HepG2 (cell line): Measurements from ENCODE around the gene SLC2A4. TPM values are rescaled to one million over a fixed set of nuclear protein-coding genes. Genes with fewer than 3 reads are reported as not detected.

Source experiments
- DNMT3B ChIP-seq: conservative IDR thresholded peaks from 2 replicates; pipeline ENCODE4 v1.6.1; 2016; ENCODE audit warnings: missing biosample characterization, control low read depth
- GPBP1L1 ChIP-seq: sonication (generic); formaldehyde crosslinking; IDR thresholded peaks from 2 replicates; pipeline ENCODE4 v1.5.0; 2020; ENCODE audit warnings: mild to moderate bottlenecking, missing genetic modification reagents
- MXD4 ChIP-seq: IDR thresholded peaks from 2 replicates; pipeline ENCODE4 v1.6.1; 2016; ENCODE audit warnings: mild to moderate bottlenecking, missing biosample characterization, missing genetic modification reagents
- NFIB ChIP-seq: sonication (generic); formaldehyde crosslinking; IDR thresholded peaks from 2 replicates; pipeline ENCODE4 v1.9.0; 2021; ENCODE audit warnings: missing genetic modification reagents, mild to moderate bottlenecking, borderline replicate concordance
- NR2F2 ChIP-seq: IDR thresholded peaks from 2 replicates; pipeline ENCODE4 v1.6.1; 2012; ENCODE audit warnings: low read depth, inconsistent platforms, borderline replicate concordance
- SIN3A ChIP-seq: IDR thresholded peaks from 2 replicates; pipeline ENCODE4 v1.6.1; 2011; ENCODE audit warnings: low read depth, mild to moderate bottlenecking, control low read depth, low read length, borderline replicate concordance
- SNRNP70 ChIP-seq: fragments of 200-400 bp; formaldehyde crosslinking; IDR thresholded peaks from 2 replicates; pipeline ENCODE4 v1.6.1; 2017; ENCODE audit warnings: mild to moderate bottlenecking, low read depth, low read length, moderate library complexity
- SP1 ChIP-seq, 2 experiments: fragments of 450-650 bp in 1 of 2; sonication (generic) in 1 of 2; formaldehyde crosslinking in 1 of 2; IDR thresholded peaks; 2 replicates each; pipeline versions ENCODE4 v1.4.0 to v1.6.1; 2016 to 2020; ENCODE audit warnings: missing genetic modification reagents in 1 of 2
- SRSF4 ChIP-seq: fragments of 200-400 bp; formaldehyde crosslinking; IDR thresholded peaks from one replicate; pipeline ENCODE4 v1.6.1; 2018; ENCODE audit warnings: mild to moderate bottlenecking, low read depth, low read length, moderate library complexity; ENCODE audit not compliant: poor library complexity, severe bottlenecking
- TAF15 ChIP-seq: fragments of 200-400 bp; formaldehyde crosslinking; IDR thresholded peaks from one replicate; pipeline ENCODE4 v1.6.1; 2018; ENCODE audit warnings: mild to moderate bottlenecking, low read depth, low read length; ENCODE audit not compliant: poor library complexity, severe bottlenecking
- ZNF136 ChIP-seq: sonication (generic); formaldehyde crosslinking; IDR thresholded peaks from 2 replicates; pipeline ENCODE4 v1.8.1; 2022; ENCODE audit warnings: low read depth, mild to moderate bottlenecking, moderate library complexity, missing genetic modification reagents
- ZNF17 ChIP-seq: sonication (generic); formaldehyde crosslinking; IDR thresholded peaks from 2 replicates; pipeline ENCODE4 v1.5.0; 2020; ENCODE audit warnings: mild to moderate bottlenecking, missing genetic modification reagents
- ZNF788 ChIP-seq: sonication (generic); formaldehyde crosslinking; IDR thresholded peaks from 2 replicates; pipeline ENCODE4 v1.5.0; 2020; ENCODE audit warnings: mild to moderate bottlenecking, missing genetic modification reagents, borderline replicate concordance
- ZNF839 ChIP-seq: sonication (generic); formaldehyde crosslinking; IDR thresholded peaks from 2 replicates; pipeline ENCODE4 v1.4.0; 2020; ENCODE audit warnings: missing genetic modification reagents, mild to moderate bottlenecking, borderline replicate concordance
- ZSCAN25 ChIP-seq: sonication (generic); formaldehyde crosslinking; IDR thresholded peaks from 2 replicates; pipeline ENCODE4 v1.8.0; 2022; ENCODE audit warnings: mild to moderate bottlenecking, missing genetic modification reagents
- polyA plus RNA-seq, 8 experiments: library from polyadenylated mRNA; depleted of rRNA in 3 of 8; stranded (reverse) in 7 of 8; unstranded in 1 of 8; fragments of >200 nt; fragmentation: Illumina TruSeq in 4 of 8; extraction: Trizol in 4 of 8; gene quantifications; 2 replicates each; pipeline versions ENCODE4 v1.2.1 to v1.2.3, GENCODE V29; 2011 to 2016; ENCODE audit warnings: low read depth in 4 of 8, missing spikeins in 1 of 8, mixed read lengths in 1 of 8; ENCODE audit not compliant: insufficient read depth in 1 of 8
- total RNA-seq, 5 experiments: library from RNA; depleted of rRNA; stranded (reverse); fragments of >200 nt; fragmentation: Illumina TruSeq; extraction: Trizol; gene quantifications; 2 replicates each; pipeline ENCODE4 v1.2.3, GENCODE V29; 2016; ENCODE audit warnings: low read depth in 1 of 5
- TF ChIP-seq, protein P1 (sequence below): sonication (generic); formaldehyde crosslinking; IDR thresholded peaks from 2 replicates; pipeline ENCODE4 v1.5.1; 2020; ENCODE audit warnings: mild to moderate bottlenecking, missing genetic modification reagents, borderline replicate concordance
- TF ChIP-seq, protein P2 (sequence below): sonication (generic); formaldehyde crosslinking; IDR thresholded peaks from 2 replicates; pipeline ENCODE4 v1.4.0; 2020; ENCODE audit warnings: mild to moderate bottlenecking, missing genetic modification reagents

The SLC2A4 gene
- total and polyA plus RNA-seq, 2 of the 13 experiments (the other 11 are each of a cell fraction or from before 2014, with no cell fraction given) = 4.9 to 5.8 TPM

DNA sequence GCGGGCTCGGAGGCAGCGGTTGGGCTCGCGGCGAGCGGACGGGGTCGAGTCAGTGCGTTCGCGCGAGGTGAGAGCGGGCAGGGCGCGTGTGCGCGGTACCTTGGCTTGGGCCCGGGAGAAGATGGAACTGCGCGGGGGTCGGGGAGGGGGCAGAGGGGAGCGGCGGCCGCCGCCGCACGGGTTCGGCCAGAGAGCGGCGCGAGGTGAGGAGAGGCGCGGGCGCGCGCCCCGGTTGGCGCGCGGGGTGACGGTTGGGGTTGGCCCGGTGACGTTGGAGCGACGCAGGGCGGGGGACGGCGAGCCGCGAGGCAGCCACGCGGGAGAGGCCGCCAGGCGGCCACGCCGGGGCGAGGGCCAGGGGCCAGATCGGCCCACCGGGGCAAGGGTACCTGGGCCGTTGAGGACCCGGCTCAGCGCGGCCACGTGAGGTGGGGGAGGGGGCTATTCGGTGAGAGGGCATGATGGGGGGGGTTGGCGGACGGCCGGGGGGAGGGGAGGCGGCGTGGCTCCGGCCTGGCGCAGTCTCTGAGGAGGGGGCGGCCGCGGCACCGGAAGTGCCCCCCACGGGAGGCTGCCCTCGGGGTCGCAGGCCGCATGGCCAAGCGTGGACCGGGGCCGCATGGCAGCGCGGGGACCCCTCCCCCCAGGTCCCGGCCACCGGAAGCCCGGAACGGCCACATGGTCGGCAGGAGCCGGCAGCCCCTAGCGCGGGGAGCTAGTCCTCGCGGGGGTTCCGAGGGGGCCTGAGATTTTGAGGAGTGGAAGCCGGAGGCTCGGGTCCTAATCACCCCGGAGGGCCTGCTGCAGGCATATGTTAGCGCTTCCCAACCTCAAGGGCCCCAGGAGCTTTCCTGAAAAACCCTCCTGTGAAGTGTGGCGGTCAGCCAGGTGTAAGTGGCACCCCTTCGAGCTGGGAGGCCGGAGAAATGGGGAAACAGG is 26.4 kb downstream of the SLC2A4 start (continued):
- TF ChIP-seq NFIB (no peak), ZNF17 (CRISPR knock-in tag) (no peak), GPBP1L1 (CRISPR knock-in tag) (no peak), ZNF788 (no peak), SNRNP70 (no peak), MXD4 (CRISPR knock-in tag) (peak; percentile 55; the same call in 1 of the 2 replicates), DNMT3B (CRISPR knock-in tag) (no peak), ZNF136 (CRISPR knock-in tag) (no peak), ZNF839 (CRISPR knock-in tag) (no peak; the same call in 1 of the 2 replicates), ZSCAN25 (CRISPR knock-in tag) (peak; percentile 8; the same call in 1 of the 2 replicates), NR2F2 (0 out of 2 replicates have a peak, but pooled peaks have one; percentile 18), SRSF4 (no peak), TAF15 (no peak), SIN3A (no peak; the same call in 1 of the 2 replicates), SP1 (IDR thresholded peaks at IDR 0.05) (no peak), SP1 (CRISPR knock-in tag; IDR thresholded peaks at IDR 0.05) (no peak)
- TF ChIP-seq, protein P1, sequence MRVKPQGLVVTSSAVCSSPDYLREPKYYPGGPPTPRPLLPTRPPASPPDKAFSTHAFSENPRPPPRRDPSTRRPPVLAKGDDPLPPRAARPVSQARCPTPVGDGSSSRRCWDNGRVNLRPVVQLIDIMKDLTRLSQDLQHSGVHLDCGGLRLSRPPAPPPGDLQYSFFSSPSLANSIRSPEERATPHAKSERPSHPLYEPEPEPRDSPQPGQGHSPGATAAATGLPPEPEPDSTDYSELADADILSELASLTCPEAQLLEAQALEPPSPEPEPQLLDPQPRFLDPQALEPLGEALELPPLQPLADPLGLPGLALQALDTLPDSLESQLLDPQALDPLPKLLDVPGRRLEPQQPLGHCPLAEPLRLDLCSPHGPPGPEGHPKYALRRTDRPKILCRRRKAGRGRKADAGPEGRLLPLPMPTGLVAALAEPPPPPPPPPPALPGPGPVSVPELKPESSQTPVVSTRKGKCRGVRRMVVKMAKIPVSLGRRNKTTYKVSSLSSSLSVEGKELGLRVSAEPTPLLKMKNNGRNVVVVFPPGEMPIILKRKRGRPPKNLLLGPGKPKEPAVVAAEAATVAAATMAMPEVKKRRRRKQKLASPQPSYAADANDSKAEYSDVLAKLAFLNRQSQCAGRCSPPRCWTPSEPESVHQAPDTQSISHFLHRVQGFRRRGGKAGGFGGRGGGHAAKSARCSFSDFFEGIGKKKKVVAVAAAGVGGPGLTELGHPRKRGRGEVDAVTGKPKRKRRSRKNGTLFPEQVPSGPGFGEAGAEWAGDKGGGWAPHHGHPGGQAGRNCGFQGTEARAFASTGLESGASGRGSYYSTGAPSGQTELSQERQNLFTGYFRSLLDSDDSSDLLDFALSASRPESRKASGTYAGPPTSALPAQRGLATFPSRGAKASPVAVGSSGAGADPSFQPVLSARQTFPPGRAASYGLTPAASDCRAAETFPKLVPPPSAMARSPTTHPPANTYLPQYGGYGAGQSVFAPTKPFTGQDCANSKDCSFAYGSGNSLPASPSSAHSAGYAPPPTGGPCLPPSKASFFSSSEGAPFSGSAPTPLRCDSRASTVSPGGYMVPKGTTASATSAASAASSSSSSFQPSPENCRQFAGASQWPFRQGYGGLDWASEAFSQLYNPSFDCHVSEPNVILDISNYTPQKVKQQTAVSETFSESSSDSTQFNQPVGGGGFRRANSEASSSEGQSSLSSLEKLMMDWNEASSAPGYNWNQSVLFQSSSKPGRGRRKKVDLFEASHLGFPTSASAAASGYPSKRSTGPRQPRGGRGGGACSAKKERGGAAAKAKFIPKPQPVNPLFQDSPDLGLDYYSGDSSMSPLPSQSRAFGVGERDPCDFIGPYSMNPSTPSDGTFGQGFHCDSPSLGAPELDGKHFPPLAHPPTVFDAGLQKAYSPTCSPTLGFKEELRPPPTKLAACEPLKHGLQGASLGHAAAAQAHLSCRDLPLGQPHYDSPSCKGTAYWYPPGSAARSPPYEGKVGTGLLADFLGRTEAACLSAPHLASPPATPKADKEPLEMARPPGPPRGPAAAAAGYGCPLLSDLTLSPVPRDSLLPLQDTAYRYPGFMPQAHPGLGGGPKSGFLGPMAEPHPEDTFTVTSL (CRISPR knock-in tag) = no peak
- TF ChIP-seq, protein P2, sequence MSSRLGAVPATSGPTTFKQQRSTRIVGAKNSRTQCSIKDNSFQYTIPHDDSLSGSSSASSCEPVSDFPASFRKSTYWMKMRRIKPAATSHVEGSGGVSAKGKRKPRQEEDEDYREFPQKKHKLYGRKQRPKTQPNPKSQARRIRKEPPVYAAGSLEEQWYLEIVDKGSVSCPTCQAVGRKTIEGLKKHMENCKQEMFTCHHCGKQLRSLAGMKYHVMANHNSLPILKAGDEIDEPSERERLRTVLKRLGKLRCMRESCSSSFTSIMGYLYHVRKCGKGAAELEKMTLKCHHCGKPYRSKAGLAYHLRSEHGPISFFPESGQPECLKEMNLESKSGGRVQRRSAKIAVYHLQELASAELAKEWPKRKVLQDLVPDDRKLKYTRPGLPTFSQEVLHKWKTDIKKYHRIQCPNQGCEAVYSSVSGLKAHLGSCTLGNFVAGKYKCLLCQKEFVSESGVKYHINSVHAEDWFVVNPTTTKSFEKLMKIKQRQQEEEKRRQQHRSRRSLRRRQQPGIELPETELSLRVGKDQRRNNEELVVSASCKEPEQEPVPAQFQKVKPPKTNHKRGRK (CRISPR knock-in tag) = no peak
